HG02870 (cell line): ENCODE results near the gene TWIST2.

Experiments
- ATAC-seq: cut with Tn5 transposase; IDR thresholded peaks from one replicate; pipeline ENCODE4 v1.9.1; 2021; ENCODE audit warnings: mild to moderate bottlenecking, moderate library complexity; ENCODE audit not compliant: unreplicated experiment

Gene TWIST2

DNA sequence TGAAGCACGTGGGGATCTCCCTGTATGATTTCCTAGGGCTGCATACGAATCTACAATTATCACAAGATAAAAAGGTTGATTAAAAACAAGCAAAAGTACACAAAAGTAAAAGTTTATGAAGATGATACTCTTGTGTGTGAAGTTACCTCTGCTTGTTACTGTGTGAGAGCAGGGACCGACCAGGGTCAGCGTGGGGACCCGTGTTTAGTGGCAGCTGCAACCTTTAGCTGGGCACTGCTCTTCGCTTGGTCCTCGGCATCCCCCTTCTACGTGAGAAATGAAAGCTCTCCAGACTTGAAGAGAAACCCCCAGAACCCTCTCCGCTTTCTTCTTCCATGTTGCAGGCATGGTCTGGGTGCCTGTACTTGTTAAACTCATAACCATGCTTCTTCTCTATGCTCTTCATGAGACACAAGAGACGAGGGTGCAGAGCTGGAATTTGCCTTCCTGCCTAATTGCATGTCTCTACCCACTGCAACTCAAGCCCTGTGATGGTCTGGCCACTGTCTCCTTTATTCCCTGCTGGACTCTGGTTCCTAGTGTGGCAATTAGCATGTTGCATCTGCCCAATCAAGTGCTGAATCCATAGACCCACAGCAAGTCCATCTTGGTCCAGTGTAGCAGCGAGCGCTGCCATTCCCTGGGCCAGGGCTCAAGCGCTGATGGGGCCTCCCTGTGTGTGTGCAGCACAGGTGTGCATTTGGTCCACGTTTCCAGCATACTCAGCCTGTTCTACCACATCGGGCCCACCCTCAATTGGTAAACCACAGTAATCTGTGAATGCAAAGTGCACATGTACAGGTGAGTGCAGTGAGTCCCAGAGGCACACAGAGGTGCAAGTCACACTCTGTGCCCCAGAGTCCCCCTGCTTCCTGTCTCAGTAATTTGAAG lies 88.5 kb downstream of the TWIST2 start:
- no peak for ATAC-seq

DNA sequence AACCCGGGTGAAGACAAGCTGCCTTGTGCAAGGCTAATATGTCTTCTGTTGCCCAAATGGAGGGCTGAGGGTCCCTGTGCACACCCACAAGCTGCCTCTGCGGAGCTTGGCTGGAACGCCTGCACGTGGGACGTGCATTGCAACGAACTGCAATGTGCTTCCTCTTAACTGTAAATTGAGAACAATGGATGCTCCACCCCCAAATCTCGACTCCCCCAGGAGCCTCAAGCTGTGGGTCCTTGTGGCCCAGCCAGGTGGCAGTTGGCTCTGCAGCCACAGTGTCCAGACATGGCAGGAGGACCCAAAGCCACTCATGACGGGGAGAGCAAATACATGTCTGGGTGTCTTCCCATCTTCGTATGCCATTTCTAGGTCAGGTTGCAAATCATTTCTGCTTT lies 90.1 kb downstream of the TWIST2 start:
- ATAC-seq, result no peak

DNA sequence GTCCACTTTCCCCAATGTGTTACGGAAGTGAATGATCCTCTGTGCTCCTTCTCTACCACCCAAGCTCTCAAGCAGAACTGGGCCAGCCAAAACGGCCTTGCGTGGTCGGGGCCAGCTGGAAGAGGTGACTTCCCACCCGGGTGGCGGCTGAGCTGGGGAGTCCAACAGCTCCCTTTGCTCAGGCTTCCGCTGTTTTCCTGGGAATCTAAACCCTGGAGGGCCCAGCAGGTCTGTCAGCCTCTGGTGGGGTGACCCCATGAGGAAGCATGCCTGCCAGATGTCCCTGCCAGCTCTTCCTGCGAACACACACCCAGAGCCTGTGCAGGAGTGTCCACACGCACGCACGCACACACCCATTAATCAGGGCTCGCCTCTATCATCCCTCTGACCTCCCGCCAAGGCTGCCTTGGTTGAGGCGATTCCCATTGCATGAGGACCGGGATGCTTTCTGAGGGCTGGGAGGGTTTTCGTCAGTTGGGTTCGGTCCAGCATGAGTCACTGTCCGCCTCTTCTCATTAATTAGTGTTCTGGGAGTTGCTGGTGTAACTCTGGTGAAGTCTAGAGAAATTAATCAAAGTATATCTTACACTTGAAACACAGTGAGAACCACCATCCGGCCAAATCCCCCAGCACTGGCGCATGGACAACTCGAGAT lies 90.6 kb downstream of the TWIST2 start:
- no peak for ATAC-seq

DNA sequence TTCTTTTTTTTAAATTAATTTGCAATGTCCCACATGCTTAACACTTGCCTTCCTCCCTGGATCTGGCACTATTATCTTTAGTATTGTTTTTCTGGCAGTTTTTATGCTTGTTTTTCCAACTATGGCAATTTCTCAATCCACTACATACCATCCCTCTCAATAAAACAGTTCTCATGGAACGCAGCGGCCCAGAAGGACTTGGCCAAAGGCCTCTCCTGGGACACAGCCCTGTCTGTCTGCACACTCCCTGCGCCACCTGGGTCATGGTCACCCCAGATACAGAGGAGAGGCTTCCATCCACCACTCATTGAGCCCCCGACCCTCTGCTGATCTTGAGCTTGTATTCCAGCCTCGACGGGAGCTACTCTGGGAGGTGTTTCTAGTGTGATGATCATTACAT lies 91.2 kb downstream of the TWIST2 start:
- ATAC-seq, result no peak

DNA sequence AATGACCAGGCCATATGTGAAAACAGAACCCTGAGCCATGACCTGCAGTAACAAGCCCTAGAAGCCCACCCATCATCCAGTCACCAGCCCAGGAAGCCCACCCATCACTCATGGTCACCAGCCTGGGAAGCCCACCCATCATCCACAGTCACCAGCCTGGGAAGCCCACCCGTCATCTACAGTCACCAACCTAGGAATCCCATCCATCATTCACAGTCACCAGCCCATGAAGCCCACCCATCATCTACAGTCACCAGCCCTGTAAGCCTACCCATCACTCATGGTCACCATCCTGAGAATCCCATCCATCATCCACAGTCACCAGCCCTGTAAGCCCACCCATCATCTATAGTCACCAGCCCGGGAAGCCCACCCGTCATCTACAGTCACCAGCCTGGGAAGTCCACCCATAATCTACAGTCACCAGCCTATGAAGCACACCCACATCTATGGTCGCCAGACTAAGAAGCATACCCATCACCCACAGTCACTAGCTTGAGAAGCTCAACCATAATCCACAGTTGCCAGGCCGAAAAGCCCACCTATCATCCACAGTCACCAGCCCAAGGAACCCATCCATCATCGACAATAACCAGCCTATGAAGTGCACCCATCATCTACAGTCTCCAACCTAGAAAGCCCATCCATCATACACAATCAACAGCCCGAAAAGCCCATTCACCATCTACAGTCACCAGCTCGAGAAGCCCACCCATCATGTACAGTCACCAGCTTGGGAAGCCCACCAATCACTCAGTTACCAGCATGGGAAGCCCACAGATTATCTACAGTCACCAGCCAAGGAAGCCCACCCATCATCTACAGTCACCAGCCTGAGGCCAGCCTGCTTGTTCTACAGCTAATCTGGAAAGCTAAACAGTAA lies 91.9 kb downstream of the TWIST2 start:
- ATAC-seq, result no peak

DNA sequence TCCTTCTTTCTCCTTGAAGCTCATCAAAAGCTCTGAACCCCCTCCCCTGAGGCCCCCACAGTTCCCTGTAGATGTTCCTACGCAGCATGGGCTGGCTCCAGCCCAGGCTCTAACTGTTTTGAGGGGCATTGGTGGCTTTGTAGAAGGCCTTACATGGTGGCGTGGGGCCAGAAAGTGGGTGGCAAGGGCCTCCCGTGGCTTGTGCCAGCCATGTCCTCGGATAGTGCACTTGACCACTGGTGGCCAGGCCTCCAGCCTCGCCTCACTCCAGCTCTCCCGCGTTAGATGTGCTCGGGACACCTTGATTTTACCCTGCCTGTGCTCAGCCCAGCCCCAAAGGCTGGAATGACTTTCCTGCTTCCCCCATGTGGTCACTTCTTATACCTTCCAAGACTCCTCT lies 92.9 kb downstream of the TWIST2 start:
- ATAC-seq, result no peak

DNA sequence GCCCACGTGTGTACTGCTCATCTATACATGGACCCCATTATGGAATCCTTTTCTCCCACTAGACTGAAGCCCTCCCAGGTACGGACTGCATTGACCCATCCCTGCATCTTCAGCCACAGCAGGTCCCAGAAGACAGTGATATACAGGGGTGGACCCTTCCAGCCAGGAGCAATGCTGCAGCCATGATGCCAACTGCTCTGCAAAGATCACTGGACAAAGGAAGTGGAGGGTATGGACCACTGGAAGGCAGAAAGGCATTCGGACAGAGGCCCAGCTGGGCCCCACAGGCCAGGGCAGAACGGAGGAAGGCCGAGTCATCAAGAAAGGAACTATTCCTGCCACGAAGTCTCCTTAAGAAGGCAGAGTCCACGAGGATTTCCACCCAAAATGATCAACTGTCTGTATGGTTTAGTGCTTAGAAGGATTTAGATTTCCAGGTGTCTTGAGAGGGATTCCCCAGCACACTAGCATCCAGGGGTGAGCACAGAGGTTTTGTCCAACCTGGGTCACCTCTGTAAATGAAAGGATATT lies 93.4 kb downstream of the TWIST2 start:
- no peak for ATAC-seq

DNA sequence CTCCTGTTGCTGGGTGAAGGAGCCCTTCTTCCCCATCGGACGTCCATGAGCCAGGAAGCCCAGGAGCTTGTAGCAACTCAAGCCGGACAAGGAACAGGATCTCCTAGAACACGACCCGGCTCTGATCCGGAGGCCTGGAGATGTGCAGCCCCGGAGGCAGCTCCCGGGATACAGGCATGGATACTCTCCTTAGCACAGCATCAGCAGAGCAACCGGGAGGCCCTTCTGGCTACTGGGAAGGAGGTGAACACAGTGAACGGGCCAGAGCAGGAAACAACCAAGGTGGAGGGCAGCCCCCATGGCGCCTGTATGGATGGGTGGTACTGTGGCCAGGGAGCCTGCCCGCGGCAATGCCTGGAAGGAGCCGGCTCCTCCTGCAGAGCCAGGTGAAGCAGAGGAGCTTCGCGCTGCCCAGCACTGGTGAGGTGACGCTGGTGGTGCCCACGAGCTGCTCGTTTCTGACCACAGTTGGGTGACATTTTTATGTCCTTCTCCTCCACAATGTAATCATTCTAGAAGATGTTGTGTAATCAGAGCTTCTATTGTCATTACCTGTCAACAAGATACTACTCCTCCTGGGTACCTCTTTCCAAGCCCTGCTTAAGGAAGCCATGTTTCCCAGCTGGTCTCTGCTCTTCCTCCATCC lies 94.3 kb downstream of the TWIST2 start:
- ATAC-seq, result no peak

DNA sequence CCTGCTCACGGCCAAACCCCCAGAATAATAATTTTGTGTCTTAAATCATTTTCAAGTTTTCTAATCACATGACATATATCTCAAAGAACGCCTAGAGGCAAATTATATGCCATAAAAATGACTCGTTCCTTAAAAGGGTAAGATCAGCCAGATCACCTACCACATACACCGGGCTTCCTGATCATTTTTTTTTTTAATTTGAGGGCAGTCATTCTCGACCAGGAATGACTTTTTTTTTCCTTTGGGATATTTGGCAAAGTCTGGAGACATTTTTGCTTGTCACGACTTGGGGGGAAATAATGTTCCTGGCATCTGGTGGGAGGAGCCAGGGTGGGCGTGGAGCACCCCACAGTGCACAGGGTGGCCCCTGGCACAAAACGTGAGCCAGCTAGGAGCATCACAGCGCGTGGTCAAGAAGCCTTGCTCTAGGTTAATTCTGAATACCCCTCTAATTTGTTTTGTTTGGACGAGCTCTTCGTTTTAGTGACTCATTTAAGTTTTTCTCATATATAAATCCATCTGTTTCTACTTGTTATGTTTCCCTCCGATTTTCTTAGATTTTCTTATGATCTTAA lies 94.9 kb downstream of the TWIST2 start:
- ATAC-seq, result no peak

DNA sequence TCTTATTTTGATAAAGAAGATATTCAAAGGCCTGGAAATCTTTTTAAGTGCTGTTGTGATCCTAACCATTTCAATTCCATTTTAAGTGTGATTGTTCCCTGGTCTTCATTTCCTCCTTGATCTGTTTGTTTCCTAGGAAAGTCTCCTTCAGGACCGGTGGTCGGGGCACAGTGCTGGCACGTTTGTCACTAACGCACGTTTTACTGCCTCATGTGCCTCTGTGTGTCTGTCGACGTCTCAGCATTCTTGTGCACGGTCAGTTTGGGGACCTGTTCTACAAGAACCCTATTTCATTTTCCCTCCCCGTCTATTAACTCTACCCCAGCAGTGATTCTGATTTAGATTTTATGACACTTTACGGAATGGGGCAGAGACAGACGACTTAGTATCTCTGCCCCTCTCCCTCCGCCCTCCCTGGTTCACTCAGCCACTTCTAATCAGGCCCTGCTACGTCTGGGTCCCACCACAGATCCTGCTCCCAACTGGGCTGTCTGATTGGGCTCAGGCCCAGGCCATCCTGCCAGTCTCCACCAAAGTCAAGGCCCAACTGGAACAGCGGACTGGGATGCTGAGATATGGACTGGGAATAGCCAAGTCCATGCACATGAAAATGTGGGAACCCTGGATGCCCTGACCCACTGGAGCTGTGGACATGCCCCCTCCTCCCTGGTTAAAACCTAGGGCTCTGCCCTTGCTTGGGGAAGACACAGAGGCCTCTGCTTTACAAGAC lies 95.6 kb downstream of the TWIST2 start:
- no peak for ATAC-seq

DNA sequence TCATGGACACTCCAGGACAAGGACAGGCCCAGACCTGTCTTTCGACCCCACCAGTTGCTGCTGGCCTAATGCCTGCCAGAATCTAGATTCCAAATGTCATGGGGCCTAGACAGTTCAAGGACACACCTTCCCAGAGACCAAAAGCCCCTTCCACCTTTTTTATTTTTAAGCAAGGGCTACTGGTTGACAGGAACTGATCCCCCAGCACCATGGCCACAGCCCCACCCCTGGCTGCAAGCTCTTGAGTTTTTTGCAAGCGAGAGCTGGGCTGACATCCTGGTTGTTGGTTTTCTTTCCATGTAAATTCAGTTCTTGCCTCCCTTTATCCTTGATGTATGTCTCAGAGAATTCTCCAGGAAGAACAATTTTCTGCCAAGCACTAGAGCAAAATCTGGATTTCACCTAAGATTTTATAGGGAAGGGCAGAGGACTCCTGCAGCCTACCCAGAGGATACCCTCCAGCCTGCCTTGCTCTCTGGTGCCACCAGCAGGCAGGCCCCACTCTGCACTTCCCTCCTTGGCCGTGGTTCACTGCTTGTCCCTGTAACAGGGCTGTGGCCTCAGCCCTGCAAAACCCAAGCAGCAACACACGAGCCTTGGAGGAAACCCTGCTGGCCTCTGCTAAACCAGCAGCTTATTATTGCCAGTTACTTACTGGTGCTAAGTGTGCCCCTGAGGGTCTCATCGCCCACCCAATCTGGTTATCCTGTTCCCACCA lies 97.7 kb downstream of the TWIST2 start:
- no peak for ATAC-seq

DNA sequence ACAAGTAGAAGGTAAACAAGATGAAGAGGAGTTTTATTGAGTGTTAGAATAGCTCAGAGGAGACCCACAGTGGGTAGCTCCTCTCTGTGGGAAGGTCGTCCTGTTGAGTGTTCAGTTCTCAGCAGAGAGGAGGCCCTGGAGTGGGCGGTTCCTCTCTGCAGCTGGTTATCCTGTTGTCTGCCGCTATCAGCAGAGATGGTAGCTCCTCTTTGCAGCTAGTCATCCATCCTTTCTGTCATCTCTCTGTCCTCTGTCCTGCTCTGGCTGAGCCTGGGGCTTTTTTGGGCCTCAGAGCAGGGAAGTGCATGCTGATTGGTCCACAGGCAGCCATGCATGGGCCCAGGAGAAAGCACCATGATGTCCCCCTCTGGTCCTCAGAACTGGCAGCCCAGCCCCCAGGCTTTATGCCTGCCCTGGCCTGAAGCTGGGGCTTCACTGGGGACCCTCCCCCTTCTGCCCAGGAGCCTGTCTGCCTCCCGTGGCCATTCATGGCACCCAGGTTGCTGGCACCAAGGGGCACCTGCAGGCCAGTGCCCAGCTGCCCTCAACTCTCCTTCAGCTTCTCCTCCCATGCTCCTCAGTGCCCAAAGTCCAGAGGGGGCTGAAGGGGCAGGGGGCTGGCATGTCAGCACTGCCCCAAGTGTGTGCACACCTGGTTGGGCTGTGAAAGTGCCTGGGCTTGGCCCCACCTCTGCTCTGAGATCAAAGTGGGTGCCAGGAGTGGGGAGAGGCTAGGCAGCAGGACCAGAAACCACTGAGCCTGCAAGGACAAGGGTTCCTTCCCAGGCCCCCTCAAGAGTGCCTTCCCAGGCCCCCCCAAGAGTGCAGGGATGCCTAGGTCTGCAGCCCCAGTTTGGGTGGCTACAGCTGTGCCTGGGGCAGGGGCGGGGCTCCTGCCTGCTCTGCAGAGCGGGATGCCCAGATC lies 98.7 kb downstream of the TWIST2 start:
- no peak for ATAC-seq

DNA sequence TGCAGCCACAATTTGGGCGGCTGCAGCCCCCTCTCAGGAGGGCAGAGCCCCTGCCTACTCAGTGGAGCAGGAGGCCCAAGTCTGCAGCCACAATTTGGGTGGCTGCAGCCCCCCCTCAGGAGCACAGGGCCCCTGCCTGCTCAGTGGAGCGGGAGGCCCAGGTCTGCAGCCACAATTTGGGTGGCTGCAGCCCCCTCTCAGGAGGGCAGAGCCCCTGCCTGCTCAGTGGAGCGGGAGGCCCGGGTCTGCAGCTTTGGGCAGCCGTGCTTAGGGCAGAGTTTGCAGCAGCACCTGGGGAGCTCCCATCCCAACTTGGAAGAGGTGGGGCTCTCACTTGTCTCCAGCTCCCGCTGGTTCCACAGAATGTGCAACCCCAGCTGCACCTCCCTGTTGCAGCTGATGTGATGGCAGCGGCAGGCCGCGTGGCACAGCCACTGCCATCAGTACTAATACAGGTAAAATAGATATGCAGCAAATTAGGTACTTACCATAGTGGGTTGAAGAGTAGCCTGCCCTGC lies 99.4 kb downstream of the TWIST2 start:
- no peak for ATAC-seq

DNA sequence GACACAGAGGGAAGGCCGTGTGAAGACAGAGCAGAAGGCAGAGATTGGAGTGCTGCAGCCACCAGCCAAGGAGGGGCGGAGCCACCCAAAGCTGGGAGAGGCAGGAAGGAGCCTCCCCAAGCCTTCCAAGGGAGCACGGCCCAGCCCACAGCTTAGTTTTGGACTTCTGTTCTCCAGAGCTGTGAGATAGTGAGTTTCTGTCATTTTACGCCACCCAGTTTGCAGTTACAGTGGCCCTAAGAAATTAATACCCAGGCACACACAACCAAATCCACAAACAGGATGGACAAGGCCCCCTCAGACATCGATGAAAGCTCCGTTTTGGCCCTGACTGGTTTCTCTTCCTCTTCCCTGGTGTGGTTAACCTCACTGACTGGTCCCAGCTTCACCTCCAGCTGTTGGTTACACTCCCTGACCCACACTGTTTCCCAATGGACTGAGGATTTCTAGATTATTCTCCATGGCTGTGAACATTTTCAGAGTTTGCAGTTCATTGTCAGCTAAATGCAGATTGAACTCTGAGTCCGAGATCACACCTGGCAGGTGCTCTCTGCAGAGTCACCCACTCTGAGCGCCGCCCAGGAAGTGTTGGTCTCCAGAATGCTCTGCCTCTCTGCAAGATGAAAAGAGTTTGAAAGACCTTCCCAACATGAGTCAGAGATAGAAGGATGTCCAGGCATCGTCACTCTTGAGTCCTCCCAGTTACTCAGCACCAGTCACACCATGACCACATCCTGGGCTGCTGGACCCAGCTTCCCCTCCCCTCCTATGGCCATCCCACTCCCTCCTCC lies 100.2 kb downstream of the TWIST2 start:
- no peak for ATAC-seq

DNA sequence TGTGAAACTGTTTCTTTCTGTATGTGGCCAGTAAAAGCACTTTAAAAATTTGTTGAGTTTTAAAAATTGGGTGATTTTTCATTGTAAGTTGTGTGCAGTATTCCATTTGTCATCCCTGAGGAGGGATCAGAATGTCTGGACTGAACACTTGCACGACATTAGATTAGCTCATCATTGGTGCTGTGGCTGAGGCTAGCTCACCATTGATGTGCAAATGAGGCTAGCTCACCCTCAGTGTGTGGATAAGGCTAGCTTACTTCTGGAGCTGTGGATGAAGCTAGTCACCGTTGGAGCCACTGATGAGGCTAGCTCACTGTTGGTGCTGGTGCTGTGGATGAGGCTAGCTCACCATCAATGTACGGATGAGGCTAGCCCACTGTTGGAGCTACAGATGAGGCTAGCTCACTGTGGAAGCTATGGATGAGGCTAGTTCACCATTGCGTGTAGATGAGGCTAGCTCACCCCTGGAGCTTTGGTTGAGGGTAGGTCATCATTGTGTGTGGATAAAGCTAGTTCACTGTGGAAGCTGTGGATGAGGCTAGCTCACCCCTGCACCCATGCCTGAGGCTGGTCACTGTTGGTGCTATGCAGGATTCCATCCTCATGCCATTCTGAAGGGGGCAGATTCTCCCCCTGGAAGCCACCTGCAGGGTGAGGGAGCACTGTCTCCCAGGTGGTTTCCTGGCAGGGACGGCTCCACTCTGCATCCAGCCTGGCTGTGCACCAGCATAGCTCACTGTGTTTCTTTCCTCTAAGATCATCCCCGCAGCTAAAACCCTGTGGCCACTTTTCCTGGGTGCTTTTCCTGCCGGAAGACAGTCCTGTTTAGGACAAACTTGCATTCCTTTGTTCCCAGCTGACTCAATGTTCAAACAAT lies 101.1 kb downstream of the TWIST2 start:
- no peak for ATAC-seq
